Activated CD4-positive, alpha-beta T cell treated with anti-CD3 and anti-CD28 coated beads, Interleukin-2, amount 10 ng/mL, durations not matched to agents 24 days and 14 days (primary cell): ENCODE results near the gene BDH2. TPM values are rescaled to one million over a fixed set of nuclear protein-coding genes. Genes with fewer than 3 reads are reported as not detected.

Experiments used
- DNase-seq: peaks from one replicate; pipeline ENCODE4 v3.0.0; 2022
- H3K27ac Mint-ChIP-seq: one replicate; pipeline ENCODE4 v1.8.0; 2022; ENCODE audit warnings: mild to moderate bottlenecking, mixed read lengths
- H3K27me3 Mint-ChIP-seq: one replicate; pipeline ENCODE4 v1.8.0; 2022; ENCODE audit warnings: mixed read lengths
- H3K36me3 Mint-ChIP-seq: one replicate; pipeline ENCODE4 v1.8.0; 2022; ENCODE audit warnings: low read depth, mild to moderate bottlenecking, mixed read lengths
- H3K4me1 Mint-ChIP-seq: one replicate; pipeline ENCODE4 v1.8.0; 2021; ENCODE audit warnings: mixed read lengths
- H3K4me3 Mint-ChIP-seq: one replicate; pipeline ENCODE4 v1.8.0; 2022; ENCODE audit warnings: mild to moderate bottlenecking, moderate library complexity, mixed read lengths
- H3K9me3 Mint-ChIP-seq: one replicate; pipeline ENCODE4 v1.8.0; 2021; ENCODE audit warnings: mixed read lengths
- intact Hi-C: fragments of 100-400 bp; cut with micrococcal nuclease; formaldehyde crosslinking; loops from one replicate; pipeline ENCODE4 v1.15.1; 2023
- total RNA-seq: library from RNA; stranded (reverse); gene quantifications from 2 replicates; pipeline ENCODE4 v1.2.3, GENCODE V29; 2022

Gene BDH2
- total RNA-seq, 1 donor from 2014 or later = 13.2 TPM

GRCh38 chr4:103032574-103032973 lies 67.1 kb downstream of the BDH2 start:
- H3K36me3 Mint-ChIP-seq = peaks cover 43% of the 10 kb centered on the region
- no peak overlapping the region for H3K4me3 Mint-ChIP-seq
- peaks cover 11% of the 10 kb centered on the region for H3K4me1 Mint-ChIP-seq
- H3K27me3 Mint-ChIP-seq = no peaks in the 10 kb centered on the region
- intact Hi-C loops = no loop called here
- DNase-seq = peak; percentile 62
- no peak overlapping the region for H3K27ac Mint-ChIP-seq
- H3K9me3 Mint-ChIP-seq = peaks cover 5% of the 10 kb centered on the region

GRCh38 chr4:103030791-103031190 lies 68.8 kb downstream of the BDH2 start:
- DNase-seq = no peak
- Mint-ChIP-seq H3K4me1 (peaks cover 15% of the 10 kb centered on the region), H3K9me3 (peaks cover 5% of the 10 kb centered on the region), H3K27me3 (no peaks in the 10 kb centered on the region), H3K36me3 (peaks cover 36% of the 10 kb centered on the region), H3K27ac (no peak overlapping the region), H3K4me3 (no peak overlapping the region)
- intact Hi-C loops = no loop called here

DNA sequence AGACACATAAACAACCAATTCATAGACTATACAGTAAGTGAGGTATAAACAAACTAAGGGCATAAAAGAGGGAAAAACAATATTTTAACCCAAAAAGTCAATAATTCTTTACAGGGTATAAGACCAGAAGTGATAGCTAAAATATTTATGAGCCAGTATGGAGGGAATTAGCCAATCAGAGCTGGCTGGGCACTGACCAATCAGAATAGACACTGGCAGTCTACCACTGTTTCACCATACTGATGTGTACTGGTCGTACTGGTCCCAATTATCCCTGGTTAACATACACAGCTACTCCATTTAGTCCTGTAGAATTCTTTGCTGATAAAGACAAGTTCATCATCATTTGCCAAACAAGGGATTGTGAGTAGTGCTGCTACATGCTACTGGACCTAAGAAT lies 70.3 kb downstream of the BDH2 start:
- no peaks in the 10 kb centered on the region for H3K27me3 Mint-ChIP-seq
- H3K4me1 Mint-ChIP-seq = peaks cover 18% of the 10 kb centered on the region
- peaks cover 31% of the 10 kb centered on the region for H3K36me3 Mint-ChIP-seq
- no peak overlapping the region for H3K4me3 Mint-ChIP-seq
- no peaks in the 10 kb centered on the region for H3K9me3 Mint-ChIP-seq
- DNase-seq = no peak
- no peak overlapping the region for H3K27ac Mint-ChIP-seq
- intact Hi-C loops = no loop called here

Other genes with a start within 250 kb of the BDH2 start
- 43.9 and 48.5 TPM in 2 replicates for gene CISD2, start 230.8 kb downstream of the BDH2 start, total RNA-seq
- 0.23 and 0.47 TPM in 2 replicates for gene SLC9B1, start 80.1 kb downstream of the BDH2 start, total RNA-seq
- gene SLC9B2, start 23.1 kb downstream of the BDH2 start, total RNA-seq = 37.6 and 39.7 TPM in 2 replicates
- gene CENPE, start 98.5 kb upstream of the BDH2 start, total RNA-seq = 24.6 and 29.8 TPM in 2 replicates